ENCODE measurements around the gene SKI. TPM values are rescaled to one million over a fixed set of nuclear protein-coding genes. Genes with fewer than 3 reads are reported as not detected.

SKI gene
- polyA plus RNA-seq, 3 donors: 0.20 to 6.6 (median 0.25) TPM

- H2AFZ ChIP-seq (ENCODE audit: insufficient read depth, low read depth, low read length, poor library complexity, severe bottlenecking): no peak overlapping the region
- H3K4me3 Mint-ChIP-seq: no peak overlapping the region
- peaks cover 11% of the 10 kb centered on the region for H3K4me1 Mint-ChIP-seq
- TF ChIP-seq CTCF (IDR thresholded peaks at IDR 0.05): no peak
- intact Hi-C loops (cut with micrococcal nuclease): no loop called here
- peaks cover 63 to 71% of the 10 kb centered on the region in 2 donors for H3K36me3 Mint-ChIP-seq
- H3K4me1 ChIP-seq (ENCODE audit: control insufficient read depth in 1 of 2, insufficient read depth in 2 of 2, low read length in 2 of 2): peaks cover 6 to 15% of the 10 kb centered on the region in 2 donors
- H3K27me3 Mint-ChIP-seq (ENCODE audit: low read depth in 3 of 3): peaks cover 5 to 12% (median 11%) of the 10 kb centered on the region in 3 donors
- peaks cover 72% of the 10 kb centered on the region for H4K20me1 ChIP-seq (ENCODE audit: insufficient read depth, low read length)
- H3K4me3 ChIP-seq (replicated peaks in 1 of 3; ENCODE audit: low read depth in 2 of 3, low read length in 3 of 3): no peak overlapping the region
- DNase-seq: no peak
- H3K36me3 ChIP-seq (replicated peaks in 1 of 2; ENCODE audit: control insufficient read depth in 1 of 2, insufficient read depth in 2 of 2, low read length in 2 of 2): peaks cover 46 to 62% of the 10 kb centered on the region in 2 donors
- WGBS (ENCODE audit: insufficient coverage): 98% methylated on average over 79 of the region's 81 CpGs
- H3K27ac ChIP-seq (ENCODE audit: low read depth in 1 of 2, low read length in 2 of 2): no peak overlapping the region
- peaks cover 0 to 2% of the 10 kb centered on the region in 2 donors for H3K27me3 ChIP-seq (ENCODE audit: control insufficient read depth in 2 of 2, insufficient read depth in 2 of 2, low read length in 2 of 2)
- no peak overlapping the region for H3K9ac ChIP-seq (ENCODE audit: insufficient read depth, low read length, poor library complexity, severe bottlenecking)
- H3K4me2 ChIP-seq (replicated peaks; ENCODE audit: extremely low read depth, low read length, poor library complexity, severe bottlenecking): no peak overlapping the region
- H3K79me2 ChIP-seq (ENCODE audit: insufficient read depth, low read length): peaks cover 5% of the 10 kb centered on the region
- no peak overlapping the region for H3K27ac Mint-ChIP-seq
- H3K9me3 ChIP-seq (replicated peaks in 1 of 2; ENCODE audit: control insufficient read depth in 1 of 2, insufficient read depth in 1 of 2, low read length in 2 of 2): no peaks in the 10 kb centered on the region
- peaks cover 0 to 7% (median 0%) of the 10 kb centered on the region in 7 donors for H3K9me3 Mint-ChIP-seq
Observed at GRCh38 chr1:2306151-2306978, 78.2 kb downstream of the SKI start.

DNA sequence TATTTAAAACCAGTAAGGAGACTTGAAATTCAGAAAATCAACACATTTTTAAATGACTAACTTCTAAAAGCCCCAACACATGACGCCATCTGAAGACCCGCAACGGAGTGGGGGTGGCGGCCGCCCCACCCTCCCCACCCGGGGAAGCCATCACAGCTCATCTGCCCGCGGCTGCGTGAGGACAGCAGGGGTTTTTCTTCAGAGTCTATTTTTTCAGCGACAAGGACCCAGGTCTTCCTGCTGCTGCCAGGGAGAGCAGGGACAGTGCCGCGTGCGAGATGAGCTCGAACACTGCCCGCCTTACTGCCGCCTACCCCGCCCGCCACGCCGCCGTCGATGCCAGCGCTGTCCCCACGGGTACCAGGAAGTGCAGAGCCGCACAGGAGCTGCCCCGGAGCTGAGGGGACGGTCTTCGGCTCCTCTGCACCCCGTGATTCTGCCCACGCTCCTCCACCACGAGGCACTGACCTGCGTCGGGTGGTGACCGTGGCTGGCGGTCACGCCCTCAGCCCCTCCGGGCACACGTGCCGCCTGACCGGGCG is 79.0 kb downstream of the SKI start:
- H3K27me3 ChIP-seq (ENCODE audit: control insufficient read depth in 2 of 2, insufficient read depth in 2 of 2, low read length in 2 of 2): peaks cover 0 to 6% of the 10 kb centered on the region in 2 donors
- H3K9me3 ChIP-seq (replicated peaks in 1 of 2; ENCODE audit: control insufficient read depth in 1 of 2, insufficient read depth in 1 of 2, low read length in 2 of 2): no peaks in the 10 kb centered on the region
- no peak for TF ChIP-seq CTCF (IDR thresholded peaks at IDR 0.05)
- no peak overlapping the region for H2AFZ ChIP-seq (ENCODE audit: insufficient read depth, low read depth, low read length, poor library complexity, severe bottlenecking)
- no peak overlapping the region for H3K9ac ChIP-seq (ENCODE audit: insufficient read depth, low read length, poor library complexity, severe bottlenecking)
- peaks cover 63 to 71% of the 10 kb centered on the region in 2 donors for H3K36me3 Mint-ChIP-seq
- peaks cover 46 to 62% of the 10 kb centered on the region in 2 donors for H3K36me3 ChIP-seq (replicated peaks in 1 of 2; ENCODE audit: control insufficient read depth in 1 of 2, insufficient read depth in 2 of 2, low read length in 2 of 2)
- intact Hi-C loops (cut with micrococcal nuclease): no loop called here
- peaks cover 5 to 8% (median 8%) of the 10 kb centered on the region in 3 donors for H3K27me3 Mint-ChIP-seq (ENCODE audit: low read depth in 3 of 3)
- H3K9me3 Mint-ChIP-seq: peaks cover 0 to 7% (median 0%) of the 10 kb centered on the region in 7 donors
- no peak overlapping the region for H3K27ac ChIP-seq (ENCODE audit: low read depth in 1 of 2, low read length in 2 of 2)
- peaks cover 5% of the 10 kb centered on the region for H3K4me1 Mint-ChIP-seq
- H3K4me3 Mint-ChIP-seq: no peak overlapping the region
- peaks cover 6 to 15% of the 10 kb centered on the region in 2 donors for H3K4me1 ChIP-seq (ENCODE audit: control insufficient read depth in 1 of 2, insufficient read depth in 2 of 2, low read length in 2 of 2)
- no peak overlapping the region for H3K27ac Mint-ChIP-seq
- no peaks in the 10 kb centered on the region for H3K79me2 ChIP-seq (ENCODE audit: insufficient read depth, low read length)
- no peak overlapping the region for H3K4me2 ChIP-seq (replicated peaks; ENCODE audit: extremely low read depth, low read length, poor library complexity, severe bottlenecking)
- no peak for DNase-seq
- 96% methylated on average over 37 of the region's 41 CpGs for WGBS (ENCODE audit: insufficient coverage)
- peaks cover 72% of the 10 kb centered on the region for H4K20me1 ChIP-seq (ENCODE audit: insufficient read depth, low read length)
- H3K4me3 ChIP-seq (replicated peaks in 1 of 3; ENCODE audit: low read depth in 2 of 3, low read length in 3 of 3): no peak overlapping the region

Measured in CD14-positive monocyte (primary cell).